Measurements from ENCODE around the gene CSPG5.
A peak's percentile ranks its signal among the peaks of the same experiment; 100 is the strongest.

CSPG5 gene

DNA sequence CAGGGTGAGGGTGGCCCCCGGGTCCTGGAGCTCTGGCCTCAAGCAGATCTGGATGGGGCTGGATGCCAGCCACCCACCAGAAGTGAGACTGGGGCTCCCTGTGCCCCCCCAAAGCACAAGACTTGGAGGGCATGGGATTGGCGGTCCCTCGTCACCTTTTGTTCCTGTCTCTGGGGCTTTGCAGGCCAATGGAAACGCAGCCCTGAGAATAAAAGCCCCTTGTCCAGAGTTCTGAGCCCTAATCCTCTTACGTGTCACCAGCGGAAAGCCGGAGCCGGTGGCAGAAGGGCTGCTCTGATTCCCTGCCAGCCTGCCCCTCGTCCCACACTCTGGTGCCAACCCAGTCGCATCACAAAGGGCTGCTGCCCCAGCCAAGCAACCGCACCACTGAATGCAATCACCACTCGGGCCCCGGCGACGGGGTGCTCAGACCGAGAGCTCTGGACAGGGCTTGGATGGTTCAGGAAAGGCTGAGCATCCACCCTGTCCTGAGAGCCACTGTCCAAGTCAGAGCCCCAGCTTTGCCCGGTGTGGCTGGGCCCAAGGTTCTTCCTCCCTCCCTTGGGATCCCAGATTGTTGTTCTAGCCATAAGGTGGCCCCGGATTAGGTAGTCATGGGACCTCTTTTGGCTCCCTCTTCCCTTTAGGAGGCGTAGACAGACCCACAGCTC lies 42.3 kb downstream of the CSPG5 start:
- DNase-seq = no peak

GRCh38 chr3:47533996-47534454 lies 44.6 kb downstream of the CSPG5 start:
- DNase-seq = no peak

- no peak for DNase-seq
These were observed 45.2 kb downstream of the CSPG5 start for GRCh38 chr3:47533481-47533880.

GRCh38 chr3:47527952-47528725 lies 50.5 kb downstream of the CSPG5 start:
- no peak for DNase-seq

DNA sequence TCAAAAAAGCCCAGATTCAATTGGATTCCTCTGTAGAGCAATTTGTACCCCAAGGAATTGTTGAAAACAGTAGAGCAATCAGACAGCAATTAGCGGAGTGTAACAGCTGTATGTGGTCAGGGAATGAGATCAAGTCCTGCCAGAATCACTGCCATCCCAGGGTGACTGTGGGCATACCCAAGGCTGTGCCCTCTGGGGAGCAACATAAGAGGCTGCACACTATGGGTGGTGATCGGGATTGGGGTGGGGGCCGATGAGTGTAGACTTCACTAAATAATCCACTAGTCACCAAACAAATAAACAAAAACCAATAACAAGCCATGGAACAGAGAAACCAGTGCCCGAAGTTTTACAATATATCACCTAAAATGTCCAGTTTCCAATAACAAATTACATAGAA lies 53.0 kb downstream of the CSPG5 start:
- no peak for DNase-seq

GRCh38 chr3:47523310-47524073 lies 55.2 kb downstream of the CSPG5 start:
- no peak for DNase-seq

DNA sequence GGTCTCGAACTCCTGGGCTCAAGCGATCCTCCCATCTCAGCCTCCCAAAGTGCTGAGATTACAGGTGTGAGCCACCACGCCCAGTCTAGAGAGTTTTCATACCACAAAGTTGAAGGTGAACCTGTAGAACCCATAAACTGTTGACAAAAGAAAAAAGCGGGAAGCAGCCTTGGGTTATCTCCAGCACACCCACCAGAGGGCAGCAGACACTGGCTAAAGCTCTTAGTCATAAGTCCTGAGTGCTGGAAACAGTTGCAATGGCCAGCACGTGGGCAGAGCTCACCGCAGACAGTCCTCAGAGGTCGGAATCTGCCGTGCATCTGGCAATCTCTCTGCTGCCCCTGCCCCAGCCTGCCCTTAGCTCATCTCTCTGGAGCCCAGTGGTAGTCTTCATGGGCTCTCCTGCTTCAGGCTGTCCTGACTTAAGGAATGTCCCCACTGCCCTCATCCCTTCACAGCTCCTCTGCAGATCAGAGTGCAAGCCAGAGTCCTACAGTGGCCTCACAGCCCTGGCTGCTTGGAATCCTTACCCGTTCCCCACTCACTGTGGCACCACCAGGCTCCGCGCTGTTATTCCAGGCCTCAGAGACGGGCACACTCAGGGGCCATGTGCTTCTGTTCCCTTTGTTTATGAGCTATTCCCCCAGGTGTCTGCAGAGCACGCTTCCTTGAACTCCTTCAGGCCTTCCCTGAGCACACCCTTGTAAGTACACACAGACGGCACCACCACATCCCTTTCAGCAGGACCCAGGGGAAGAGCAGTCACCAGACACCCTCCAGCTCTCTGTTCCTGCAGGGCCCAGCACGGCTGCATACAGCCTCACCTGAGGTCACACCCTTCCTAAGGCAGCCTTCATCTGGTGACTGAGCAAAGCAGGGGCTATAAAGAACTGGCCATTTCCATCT lies 56.3 kb downstream of the CSPG5 start:
- DNase-seq = peak; percentile 93

GRCh38 chr3:47520756-47521155 lies 57.9 kb downstream of the CSPG5 start:
- no peak for DNase-seq

DNA sequence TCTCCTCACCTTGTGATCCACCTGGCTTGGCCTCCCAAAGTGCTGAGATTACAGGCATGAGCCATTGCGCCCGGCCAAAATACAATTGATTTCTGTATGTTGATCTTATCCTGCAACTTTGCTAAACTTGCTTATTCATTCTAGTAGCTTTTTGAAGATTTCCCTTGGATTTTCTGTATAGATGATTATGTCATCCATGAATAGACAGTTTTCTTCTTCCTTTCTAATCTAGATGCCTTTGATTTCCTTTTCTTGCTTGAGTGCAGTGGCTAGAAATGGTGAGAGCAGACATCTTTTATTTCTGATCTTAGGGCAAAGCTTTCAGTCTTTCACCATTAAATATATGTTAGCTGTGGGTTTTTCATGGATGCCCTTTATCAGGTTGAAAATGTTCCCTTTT lies 60.7 kb downstream of the CSPG5 start:
- DNase-seq = no peak

- DNase-seq = no peak
These were observed 62.8 kb downstream of the CSPG5 start for GRCh38 chr3:47515864-47516319.

- no peak for DNase-seq
These were observed 63.6 kb downstream of the CSPG5 start for GRCh38 chr3:47515100-47515499.

GRCh38 chr3:47513125-47513929 lies 65.3 kb downstream of the CSPG5 start, which contains the start of gene ELP6:
Gene ELP6, minus strand, starts transcription at chr3:47513712. Its CDS starts 122 bp downstream, at chr3:47513590.
- peak; percentile 96 for DNase-seq

DNA sequence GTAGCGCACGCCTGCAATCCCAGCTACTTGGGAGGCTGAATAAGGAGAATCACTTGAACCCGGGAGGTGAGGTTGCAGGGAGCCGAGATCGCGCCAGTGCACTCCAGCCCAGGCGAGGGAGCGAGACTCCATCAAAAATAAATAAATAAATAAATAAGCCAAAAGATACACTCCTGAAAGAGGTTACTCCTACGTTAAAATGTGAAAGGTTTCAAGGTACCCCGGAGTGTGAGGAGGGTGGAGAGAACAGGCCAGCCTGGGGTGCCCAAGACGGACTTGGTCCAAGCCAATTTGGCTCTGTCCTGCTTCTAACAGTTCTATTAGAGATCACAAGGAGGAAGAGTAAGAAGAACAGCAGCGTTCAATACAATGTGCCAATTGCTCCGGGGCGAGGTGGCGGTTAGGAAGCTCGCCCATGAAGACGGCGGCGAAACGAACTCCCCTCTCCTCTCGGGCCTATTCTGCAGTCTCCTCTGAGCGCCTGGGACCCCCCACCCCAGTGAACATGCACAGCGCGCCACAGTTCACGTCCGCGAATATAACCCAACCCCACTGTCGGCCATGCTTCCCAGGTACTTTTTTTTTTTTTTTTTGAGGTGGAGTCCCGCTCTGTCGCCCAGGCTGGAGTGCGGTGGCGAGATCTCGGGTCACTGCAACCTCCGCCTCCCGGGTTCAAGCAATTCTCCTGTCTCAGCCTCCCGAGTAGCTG lies 66.1 kb downstream of the CSPG5 start:
- peak; percentile 43 for DNase-seq
